ENCODE measurements around the gene ARMH1.

DNA sequence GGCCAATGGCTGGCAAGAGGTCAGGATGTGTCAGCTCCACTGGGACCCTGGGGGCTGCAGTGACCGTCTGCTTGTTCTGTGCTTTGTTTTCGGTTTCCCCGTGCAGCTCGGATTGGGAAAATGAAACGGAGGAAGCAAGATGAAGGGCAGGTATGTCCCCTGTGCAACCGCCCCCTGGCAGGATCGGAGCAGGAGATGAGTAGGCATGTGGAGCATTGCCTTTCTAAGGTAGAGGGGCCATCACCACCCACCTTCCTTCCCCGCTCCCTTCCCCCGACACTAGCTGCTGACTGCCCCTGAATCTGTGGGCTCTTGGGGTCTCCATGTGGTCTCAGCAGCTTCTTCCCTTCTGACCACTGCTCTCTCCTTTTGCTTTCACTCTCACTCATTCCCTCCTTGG, 39.1 kb upstream of the ARMH1 start:
- TF ChIP-seq, protein P1, sequence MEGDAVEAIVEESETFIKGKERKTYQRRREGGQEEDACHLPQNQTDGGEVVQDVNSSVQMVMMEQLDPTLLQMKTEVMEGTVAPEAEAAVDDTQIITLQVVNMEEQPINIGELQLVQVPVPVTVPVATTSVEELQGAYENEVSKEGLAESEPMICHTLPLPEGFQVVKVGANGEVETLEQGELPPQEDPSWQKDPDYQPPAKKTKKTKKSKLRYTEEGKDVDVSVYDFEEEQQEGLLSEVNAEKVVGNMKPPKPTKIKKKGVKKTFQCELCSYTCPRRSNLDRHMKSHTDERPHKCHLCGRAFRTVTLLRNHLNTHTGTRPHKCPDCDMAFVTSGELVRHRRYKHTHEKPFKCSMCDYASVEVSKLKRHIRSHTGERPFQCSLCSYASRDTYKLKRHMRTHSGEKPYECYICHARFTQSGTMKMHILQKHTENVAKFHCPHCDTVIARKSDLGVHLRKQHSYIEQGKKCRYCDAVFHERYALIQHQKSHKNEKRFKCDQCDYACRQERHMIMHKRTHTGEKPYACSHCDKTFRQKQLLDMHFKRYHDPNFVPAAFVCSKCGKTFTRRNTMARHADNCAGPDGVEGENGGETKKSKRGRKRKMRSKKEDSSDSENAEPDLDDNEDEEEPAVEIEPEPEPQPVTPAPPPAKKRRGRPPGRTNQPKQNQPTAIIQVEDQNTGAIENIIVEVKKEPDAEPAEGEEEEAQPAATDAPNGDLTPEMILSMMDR (conservative IDR thresholded peaks at IDR 0.05; ENCODE audit: low read depth, low read length), result no peak
- TF ChIP-seq EZH2 (IDR thresholded peaks at IDR 0.05; ENCODE audit: low read length, unreplicated experiment), result no peak

Data from PC-3 (cell line).